NCI-H526 treated with DMSO at 0.1 percent for 48 hours (cell line): ENCODE measurements around the gene RSPH10B2.
"Not testable (repeated sequence)": the region's sequence is repeated elsewhere in the genome, so short reads cannot be mapped to it uniquely, and the experiment has no call there.

Experiments used
- DNase-seq: peaks from one replicate; lab custom pipeline; 2025; lab: John Stamatoyannopoulos, UW

The RSPH10B2 gene

DNA sequence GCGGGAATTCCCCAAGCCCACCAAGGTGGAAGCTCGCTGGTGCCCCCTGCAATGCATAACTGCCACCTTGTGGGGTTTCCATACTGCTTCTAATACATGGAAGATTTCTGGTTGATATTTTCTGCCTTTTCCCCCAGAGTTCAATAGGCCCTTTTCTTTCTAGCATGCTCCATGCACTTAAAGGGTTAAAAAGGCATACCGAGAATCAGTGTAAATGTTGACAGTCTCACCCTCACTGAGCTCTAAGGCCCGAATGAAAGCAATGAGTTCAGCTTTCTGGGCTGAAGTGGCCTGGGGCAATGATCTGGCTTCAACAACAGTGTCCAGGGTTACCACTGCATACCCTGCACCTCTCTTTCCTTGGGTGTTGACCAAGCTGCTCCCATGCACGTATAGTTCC is 89.2 kb downstream of the RSPH10B2 start:
- not testable (repeated sequence) for DNase-seq

DNA sequence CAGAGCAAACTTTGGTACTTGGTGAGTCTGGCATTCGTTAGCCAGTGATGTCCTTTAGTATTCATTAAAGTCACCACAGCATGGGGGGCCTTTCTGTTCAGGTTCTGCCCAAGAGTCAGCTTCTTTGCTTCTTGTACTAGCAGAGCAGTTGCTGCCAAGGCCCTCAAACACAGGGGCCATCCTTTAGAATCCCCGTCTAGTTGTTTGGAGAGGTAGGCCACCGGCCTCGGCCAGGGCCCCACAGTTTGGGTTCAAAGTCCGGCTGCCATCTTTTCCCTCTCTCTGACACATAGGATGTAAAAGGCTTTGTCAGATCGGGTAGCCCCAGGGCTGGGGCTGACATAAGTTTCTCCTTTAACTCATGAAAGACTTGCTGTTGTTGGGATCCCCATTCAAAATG is 89.8 kb downstream of the RSPH10B2 start:
- not testable (repeated sequence) for DNase-seq

DNA sequence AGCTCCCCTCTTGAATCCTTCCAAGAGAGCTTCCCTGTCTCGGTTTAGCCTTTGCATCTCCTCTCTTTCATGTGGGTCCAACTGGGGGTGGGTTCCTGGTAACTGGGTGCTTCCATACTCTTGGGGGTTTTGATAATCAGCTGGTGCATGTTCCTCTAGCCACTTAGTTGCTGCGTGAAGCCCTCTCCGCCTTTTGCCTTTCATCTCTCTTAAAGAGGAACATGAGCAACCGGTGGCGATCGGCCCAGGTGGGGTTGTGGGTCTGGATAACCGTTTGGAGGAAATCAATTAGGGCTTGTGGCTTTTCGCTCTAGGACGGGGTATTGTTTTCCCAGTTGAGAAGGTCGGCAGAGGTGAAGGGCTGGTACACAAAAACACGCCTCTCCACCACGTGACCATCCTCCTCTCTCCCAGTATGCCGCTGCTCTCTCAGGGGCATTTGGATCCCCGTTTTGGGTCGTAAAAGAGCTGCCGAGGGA is 92.1 kb downstream of the RSPH10B2 start:
- not testable (repeated sequence) for DNase-seq

DNA sequence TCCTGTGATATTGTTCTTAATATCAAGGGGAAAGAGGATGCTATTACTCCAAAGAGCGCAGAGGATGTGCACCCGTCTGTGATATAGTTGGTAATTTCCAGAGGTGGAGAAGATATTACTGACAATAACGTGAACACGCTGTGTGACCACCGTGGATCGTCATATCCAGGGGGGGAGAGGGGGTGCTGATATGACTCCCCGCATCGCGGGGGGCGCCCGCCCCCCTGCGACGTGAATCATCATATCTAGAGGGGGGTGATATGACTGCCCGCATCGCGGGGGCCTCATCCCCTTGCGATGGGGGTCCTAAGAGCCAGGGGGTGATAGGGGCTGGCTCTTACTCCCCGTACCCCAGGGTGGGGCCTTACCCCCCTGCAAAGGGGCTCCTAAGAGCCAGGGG is 93.8 kb downstream of the RSPH10B2 start:
- not testable (repeated sequence) for DNase-seq
